Activated T-cell treated with anti-CD3 and anti-CD28 coated beads for 1 hour (primary cell): ENCODE data around the gene HK1.
A peak's percentile ranks its signal among the peaks of the same experiment; 100 is the strongest.
"Not testable (repeated sequence)": the region's sequence is repeated elsewhere in the genome, so short reads cannot be mapped to it uniquely, and the experiment has no call there.

ENCODE experiments used
- DNase-seq: peaks from one replicate; pipeline ENCODE4 v3.0.0-alpha.2; 2020; ENCODE audit warnings: low read depth

The HK1 gene

GRCh38 chr10:69312528-69312927 lies 34.2 kb downstream of the HK1 start:
- no peak for DNase-seq

GRCh38 chr10:69315100-69315542 lies 36.8 kb downstream of the HK1 start:
- DNase-seq, result no peak

GRCh38 chr10:69315610-69316312 lies 37.5 kb downstream of the HK1 start:
- DNase-seq, result no peak

- no peak for DNase-seq
Measured at GRCh38 chr10:69316313-69317059, 38.2 kb downstream of the HK1 start.

- no peak for DNase-seq
Measured at GRCh38 chr10:69317175-69317604, 38.9 kb downstream of the HK1 start.

- no peak for DNase-seq
Measured at GRCh38 chr10:69317626-69318105, 39.4 kb downstream of the HK1 start.

- peak; percentile 83 for DNase-seq
Measured at GRCh38 chr10:69318106-69318866, 40.0 kb downstream of the HK1 start.

GRCh38 chr10:69318867-69319727 lies 40.8 kb downstream of the HK1 start:
- DNase-seq, result peak; percentile 59

GRCh38 chr10:69319841-69320316 lies 41.6 kb downstream of the HK1 start:
- no peak for DNase-seq

- DNase-seq, result no peak
Measured at GRCh38 chr10:69320521-69320920, 42.2 kb downstream of the HK1 start.

GRCh38 chr10:69321039-69321715 lies 42.9 kb downstream of the HK1 start:
- no peak for DNase-seq

GRCh38 chr10:69321865-69322264 lies 43.6 kb downstream of the HK1 start:
- DNase-seq, result no peak

GRCh38 chr10:69322346-69322745 lies 44.0 kb downstream of the HK1 start:
- DNase-seq, result not testable (repeated sequence)

- no peak for DNase-seq
Measured at GRCh38 chr10:69323622-69324021, 45.3 kb downstream of the HK1 start.

- no peak for DNase-seq
Measured at GRCh38 chr10:69324583-69324982, 46.3 kb downstream of the HK1 start.

GRCh38 chr10:69325637-69326523 lies 47.6 kb downstream of the HK1 start:
- not testable (repeated sequence) for DNase-seq

- DNase-seq, result no peak
Measured at GRCh38 chr10:69326692-69327091, 48.4 kb downstream of the HK1 start.

- DNase-seq, result peak; percentile 20
Measured at GRCh38 chr10:69327463-69328379, 49.4 kb downstream of the HK1 start.

- no peak for DNase-seq
Measured at GRCh38 chr10:69328380-69328735, 50.1 kb downstream of the HK1 start.
